GM18511 (cell line): ENCODE results near the gene MYO9B.

ENCODE experiments used
- ATAC-seq: cut with Tn5 transposase; IDR thresholded peaks from one replicate; pipeline ENCODE4 v1.9.1; 2021; ENCODE audit warnings: mild to moderate bottlenecking, moderate library complexity; ENCODE audit not compliant: unreplicated experiment

The MYO9B gene

DNA sequence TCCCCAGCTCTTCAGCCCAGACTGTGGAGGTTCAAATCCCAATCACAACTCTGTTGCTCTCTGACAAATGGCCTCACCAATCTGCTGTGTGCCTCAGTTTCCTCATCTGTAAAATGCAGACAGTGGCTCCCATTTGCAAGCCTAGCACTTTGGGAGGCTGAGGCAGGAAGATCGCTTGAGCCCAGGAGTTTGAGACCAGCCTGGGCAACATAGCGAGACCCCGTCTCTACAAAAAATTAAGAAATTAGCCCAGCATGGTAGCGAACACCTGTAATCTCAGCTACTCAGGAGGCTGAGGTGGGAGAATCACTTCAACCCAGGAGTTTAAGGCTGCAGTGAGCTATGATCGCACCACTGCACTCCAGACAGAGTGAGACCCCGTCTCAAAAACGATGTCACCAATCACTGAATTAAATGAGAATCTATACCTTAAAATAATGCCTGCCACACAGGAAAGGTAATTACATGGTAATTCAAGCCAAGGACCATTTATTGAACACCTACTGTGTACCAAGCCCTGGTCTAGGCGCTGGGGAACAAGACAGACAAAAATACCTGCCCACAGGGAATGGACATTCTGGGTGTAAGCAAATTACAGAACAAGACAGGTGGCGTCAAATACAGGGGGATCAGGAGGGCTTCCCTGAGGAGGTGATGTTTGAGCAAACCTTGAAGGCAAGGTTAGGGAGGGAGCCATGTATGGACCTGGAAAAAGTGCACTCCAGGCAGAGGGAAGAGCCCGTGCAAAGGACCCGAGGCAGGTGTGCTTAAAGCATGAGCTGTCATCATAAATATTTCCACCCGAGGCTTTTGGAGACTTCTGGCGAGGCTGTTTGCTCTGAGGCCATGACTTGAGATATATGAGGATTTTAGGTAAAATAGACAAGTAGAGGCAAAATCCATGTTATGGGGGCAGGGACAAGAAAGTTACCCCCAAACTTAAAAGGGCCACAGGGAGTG, 162.4 kb downstream of the MYO9B start:
- ATAC-seq = no peak

DNA sequence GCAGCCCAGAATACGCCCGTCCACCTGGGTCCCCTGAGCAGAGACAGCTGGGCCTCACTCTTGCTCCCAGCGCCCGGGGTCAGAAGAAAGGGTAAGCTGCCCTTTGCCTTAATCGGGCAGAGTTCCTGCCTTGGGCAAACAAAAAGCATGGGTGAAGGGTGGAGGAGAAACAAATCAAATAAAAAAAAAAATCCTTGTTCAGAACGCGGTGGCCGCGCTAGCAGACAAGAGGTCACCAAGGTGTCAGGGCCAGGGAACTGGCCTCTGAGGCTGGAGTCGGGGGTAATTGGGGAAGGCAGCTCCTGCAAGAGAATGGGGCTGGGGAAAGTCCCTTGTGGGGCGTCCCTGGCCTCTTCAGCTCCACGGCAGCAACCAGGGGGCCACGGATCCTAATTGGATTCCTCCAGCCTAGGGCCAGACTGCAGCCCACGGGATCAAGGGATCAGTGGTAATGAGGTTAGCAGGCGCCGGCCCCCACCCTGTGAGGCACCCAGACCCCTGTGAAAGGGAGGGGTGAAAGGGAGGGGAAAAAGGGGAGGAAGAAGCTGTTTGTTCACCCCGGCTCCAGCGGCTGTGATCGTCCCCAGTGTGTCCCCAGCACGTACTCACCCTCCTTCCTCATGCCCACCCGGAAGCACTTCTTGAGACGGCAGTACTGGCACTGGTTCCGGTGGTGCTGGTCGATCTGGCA, 164.6 kb downstream of the MYO9B start:
- no peak for ATAC-seq

GRCh38 chr19:17240826-17241399, 165.3 kb downstream of the MYO9B start:
- ATAC-seq = no peak

- ATAC-seq = no peak
Measured at GRCh38 chr19:17242431-17243208, 167.0 kb downstream of the MYO9B start.

DNA sequence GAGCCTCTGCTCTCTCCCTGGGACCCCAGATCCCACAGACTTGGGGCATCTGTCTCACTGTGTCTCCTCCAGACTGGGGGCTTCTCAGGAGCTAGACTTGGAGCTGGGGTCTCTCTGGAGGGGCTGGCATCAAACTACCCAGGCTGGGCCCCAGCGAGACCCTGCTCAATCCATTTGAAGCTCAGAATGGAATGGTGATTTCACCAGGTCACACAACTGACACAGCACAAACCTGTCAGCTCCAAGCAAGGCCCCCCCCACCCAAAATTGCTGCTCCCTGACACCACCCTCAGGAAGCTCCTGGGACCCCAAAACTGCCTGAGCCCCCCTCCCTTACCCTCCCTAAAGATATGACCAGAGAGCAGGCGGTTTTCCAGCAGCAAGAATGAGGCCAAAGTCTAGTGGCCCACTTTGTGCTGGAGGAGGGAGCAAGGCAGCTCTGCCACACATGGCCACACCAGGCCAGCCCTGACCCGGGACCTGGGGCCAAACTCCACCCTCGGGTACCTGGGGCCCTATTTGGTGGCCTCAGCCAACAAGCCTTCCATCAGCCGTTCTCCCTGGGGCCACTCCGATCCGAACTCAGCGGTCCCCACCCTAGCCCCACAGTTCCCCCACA, 167.7 kb downstream of the MYO9B start:
- ATAC-seq = no peak

DNA sequence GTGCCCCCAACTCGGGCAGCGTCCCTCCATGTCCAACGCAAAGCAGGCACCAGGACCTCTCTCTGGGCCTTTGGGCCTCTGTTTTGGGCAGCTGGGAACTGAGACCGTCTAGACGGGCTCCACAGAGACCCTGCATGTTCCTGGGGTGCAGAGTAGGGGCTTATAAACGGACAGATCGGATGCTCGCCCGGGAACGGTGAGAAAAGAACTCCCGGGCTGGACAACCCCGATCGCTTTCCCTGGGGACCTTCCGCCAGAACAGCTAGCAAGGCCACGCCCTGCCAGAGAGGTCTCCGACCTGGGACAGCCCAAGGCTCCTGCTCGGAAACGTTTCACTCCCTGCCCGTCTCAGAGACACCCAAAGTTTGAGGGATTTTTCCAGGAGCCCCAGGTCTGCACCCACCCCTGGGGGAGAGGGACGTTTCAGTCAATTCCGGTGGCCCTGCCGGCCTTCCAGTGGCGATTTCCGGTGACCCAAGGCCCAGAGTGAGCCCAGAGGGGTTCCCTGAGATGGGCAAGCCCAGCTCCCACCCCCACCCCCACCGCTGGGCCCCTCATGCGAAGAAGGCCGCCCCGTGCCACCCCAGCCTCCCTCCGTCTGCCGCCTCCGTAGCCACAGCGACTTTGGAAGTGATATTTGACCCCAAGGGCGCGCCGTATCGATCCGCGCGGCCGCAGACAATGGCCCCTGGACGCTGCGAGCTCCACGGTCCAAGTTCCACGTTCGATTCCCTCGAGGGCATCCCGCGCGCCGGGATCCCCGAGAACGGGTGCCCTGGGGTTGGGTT, 168.4 kb downstream of the MYO9B start:
- ATAC-seq = no peak

DNA sequence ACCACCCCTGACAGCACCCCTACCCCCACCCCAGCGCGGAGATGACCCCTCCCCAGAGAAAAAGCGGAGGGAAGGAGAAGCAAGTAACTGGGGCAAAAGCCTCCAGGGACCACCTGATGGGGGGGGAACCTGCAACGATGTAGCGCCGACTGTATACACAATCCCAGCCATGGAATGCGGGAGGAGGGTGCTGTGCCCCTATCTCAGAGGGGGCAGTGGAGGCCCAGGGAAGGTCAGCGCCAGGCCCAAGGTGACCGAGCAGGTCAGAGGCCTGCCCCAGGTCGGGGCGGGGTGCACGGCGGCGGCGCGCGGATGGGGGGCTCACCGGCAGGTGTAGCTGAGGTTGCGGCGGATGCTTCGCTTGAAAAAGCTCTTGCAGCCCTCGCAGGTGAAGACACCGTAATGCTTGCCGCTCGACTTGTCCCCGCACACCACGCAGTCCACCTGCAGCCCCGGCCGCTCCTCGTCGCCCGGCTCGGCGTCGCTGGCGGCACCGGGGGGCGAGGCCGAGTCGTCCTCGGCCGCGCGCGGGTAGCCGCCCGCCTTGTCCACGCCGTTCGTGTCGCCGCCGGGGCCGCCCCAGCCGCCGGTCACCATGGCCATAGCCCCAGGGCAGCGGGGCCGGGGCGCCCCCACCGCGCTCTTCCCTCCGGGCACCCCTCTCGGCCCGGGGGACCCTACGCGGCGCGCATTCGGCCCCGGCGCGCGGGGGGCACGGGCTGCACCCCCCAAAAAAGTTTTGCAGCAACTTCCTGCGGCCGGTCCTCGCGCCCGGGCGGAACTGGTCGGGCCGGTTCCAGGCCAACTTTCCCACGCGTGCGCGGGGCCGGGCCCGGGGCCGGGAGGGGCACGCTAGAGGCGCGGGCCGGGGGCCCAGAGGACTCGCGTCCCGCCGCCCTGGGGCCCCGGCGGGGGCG, 169.3 kb downstream of the MYO9B start:
- peak; percentile 22 for ATAC-seq

DNA sequence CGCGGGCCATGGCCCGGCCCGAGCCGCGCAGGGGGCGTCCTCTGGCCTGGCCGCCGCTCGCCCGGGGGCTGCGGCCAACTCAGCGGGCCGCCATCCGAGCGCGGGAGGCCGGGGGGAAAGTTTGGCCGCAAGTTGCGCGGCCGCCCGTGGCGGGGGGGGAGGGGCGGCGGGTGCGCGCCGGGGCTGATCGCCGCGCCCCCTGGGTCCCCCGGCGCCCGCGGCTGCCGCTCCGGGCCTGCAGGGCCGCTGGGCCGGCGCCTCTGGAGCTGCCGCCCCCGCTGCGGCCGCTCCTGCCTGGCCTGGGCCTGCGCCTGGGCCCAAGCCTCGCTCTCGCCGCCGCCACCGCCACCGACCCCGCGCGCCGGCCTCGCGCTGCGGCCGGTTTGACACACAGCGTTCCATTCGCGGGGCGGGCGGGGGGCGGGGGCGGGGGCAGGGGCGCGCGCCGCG, 170.0 kb downstream of the MYO9B start, which contains the start of gene NR2F6:
Gene NR2F6 (minus strand): TSS at position 385 of the 450 bp plus-strand sequence. CDS start 699 bp downstream, outside the sequence.
- ATAC-seq = peak; percentile 21

DNA sequence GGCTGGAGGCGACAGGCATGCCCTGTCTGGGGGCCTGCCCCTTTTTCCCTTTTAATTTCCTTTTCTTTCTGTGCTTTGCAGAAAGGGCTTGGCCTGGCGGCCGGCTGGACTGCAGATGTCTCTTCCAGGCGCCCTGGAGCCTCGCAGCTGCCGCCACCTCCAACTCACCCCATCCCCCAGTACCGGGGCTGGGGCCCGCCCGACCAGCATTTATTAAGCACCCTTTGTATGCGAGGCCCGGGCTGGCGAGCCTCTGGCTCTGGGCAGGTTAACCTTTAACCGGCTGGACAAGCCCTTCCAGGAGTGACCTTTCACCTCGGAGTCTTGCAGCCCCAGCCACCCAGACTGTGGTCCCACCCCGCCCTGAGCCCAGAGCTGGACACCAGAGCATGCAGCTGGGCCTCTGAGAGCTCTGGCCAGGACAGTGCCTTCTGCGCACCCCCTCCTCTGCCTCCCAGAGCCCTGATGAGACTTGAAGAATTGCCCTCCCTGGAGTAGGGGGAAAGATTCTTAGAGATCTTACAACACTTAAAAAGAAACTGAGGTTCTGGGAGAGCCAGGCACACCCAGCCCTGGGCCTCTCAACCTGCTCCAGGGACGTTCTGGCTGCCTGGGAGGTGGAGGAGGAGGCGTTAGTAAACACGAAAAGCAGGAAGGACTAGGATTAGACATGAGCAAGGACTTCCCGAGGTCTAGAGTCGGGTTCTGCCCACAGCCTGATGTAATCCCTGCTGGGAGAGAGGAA, 171.3 kb downstream of the MYO9B start:
- ATAC-seq = no peak

GRCh38 chr19:17248011-17248776, 172.6 kb downstream of the MYO9B start:
- no peak for ATAC-seq

DNA sequence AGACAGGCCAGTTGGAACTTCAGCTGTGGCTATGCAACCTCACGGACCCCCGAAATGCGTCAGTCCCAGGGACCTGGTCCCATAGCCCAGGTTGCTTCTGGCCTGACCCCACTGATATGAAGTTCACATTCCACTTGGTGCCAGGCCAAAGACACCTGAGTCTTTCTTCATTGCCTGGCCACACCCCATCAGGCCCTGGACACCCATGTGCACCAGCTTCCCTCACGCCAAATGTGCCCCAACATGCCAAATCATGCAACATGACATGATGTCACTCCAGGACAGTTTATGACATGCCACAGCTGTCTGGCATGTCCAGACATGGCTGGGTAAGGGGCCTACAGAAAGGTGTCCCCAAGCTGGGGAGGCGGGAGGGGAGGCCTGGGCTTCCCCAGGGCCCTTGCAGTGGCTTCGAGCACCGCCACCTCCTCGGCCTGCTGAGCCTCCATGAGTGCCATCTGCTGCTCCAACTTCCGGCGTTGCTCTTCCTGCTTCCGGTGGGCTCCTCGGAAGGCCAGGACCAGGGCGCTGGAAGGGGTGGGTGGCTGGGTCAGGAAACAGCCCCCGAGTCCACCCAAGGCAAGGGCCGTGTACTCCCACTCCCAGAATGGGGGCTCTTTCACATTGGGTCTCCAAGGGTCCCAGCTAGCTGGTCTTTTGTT, 174.4 kb downstream of the MYO9B start:
- no peak for ATAC-seq

GRCh38 chr19:17254636-17255035, 179.1 kb downstream of the MYO9B start:
- no peak for ATAC-seq

DNA sequence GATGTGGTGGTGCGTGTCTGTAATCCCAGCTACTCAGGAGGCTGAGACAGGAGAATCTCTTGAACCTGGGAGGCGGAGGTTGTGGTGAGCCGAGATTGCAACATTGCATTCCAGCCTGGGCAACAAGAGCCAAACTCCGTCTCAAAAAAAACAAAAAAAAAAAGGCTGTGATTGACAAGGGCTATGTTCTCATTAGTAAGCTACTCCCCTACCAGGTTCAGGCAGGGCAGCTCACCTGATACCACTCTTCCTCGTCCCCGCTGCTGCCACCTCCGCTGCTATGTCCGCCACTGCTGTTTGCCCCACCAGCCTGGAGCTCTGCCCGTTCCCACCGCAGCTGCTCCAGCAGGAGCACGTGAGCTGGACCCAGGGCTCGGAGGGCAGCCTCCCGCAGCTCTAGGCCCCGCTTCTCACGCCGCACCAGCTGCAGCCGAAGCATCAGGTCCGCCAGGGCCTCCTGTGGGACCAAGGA, 179.6 kb downstream of the MYO9B start:
- ATAC-seq = no peak

DNA sequence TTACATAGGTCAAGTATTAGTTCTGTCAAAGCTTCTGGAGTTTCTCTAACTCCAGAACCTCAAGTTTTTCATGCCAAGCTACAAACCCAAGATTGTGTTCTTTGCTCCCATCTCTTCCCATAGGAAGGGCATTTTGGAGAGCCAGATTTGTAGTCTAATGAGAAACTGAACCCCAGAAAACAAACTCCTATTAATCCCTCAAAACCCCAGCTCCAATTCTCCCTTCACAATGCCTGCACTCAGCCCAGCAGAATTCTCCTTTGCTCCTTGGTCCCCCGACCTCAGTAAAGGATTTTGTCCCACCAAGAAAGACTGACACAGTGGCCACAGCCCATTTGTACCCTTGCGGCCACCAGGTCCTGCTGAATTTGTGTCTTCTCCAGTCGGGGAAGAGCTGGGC, 180.6 kb downstream of the MYO9B start:
- ATAC-seq = no peak

- ATAC-seq = no peak
Measured at GRCh38 chr19:17259118-17259780, 183.7 kb downstream of the MYO9B start.

GRCh38 chr19:17259934-17260333, 184.4 kb downstream of the MYO9B start:
- ATAC-seq = no peak
